ENCODE data around the gene BBC3.

Gene BBC3

DNA sequence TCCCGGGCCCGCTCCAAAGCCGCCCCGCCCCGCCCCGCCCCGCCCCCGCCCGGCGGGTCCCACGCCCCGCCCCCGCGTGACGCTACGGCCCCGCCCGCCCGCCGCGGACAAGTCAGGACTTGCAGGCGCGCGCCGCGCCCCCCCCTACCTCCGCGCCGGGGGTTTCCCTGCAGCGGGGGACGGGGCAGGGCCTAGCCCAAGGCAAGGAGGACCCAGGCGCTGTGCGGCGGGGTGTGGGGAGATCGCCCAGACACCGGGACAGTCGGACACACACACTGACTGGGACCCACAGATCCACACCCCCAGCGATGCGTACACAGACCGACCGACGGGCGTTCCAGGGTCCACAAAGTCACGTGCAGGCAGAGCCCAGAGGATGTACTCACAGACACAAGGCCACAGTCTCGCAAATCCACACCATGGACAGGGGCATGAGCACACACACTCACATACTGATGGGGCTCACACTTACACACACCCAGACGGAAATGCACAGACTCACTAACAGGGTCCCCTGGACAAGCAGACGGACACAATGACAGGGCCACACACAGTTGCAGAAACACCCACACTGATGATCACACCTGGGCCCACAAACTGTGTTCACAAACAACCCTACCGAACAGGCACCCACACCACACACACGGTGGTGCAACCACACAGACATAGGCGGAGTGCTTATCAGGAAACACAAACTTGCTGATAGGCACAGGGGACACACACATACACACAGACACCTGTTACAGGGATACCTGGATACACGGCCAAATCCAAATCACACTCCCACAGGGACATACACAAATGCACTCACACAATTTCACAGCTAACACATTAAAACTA, 436 bp upstream of the BBC3 start:
- DNase-seq (ENCODE audit: low spot score): peak; percentile 81

DNA sequence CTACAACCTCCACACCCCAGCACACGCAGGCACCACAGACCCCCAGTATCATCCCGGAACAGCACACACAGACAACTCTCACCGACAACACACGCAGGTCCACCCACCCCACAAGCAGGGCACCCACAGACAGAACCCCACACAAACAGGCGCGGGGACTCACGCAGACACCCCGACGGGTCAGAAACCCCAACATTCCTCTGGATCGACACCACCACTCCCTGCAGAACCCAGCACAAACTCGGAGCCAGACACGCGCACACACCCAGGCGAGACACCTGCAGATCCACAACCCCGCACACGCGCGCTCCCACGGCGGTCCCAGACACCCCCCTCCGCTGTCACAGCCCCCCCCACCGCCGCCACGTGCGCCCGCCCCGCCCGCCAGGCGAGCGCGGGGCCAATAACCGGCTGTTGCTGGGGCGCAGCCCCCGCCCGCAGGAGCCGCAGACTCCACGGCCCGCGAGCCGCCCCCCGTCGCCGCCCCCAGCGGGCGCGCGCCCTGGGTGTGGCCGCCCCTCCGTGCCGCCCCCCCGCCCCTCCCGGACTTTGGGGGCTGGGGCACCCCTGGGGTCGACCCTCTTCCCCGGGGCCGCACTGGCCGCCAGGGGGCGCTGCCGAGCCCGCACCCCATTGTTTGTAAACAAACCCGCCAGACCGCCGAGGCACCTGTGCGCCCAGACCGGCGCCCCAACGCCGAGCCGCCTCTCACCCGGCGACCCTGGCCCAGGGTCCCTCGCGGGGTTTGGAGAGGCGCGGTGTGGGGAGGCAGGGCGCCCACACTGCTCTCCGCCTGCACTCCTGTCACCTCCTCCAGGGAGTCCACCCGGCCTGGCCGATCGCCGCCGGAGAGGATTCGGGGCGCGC, 712 bp downstream of the BBC3 start:
- DNase-seq (ENCODE audit: low spot score): peak; percentile 41

DNA sequence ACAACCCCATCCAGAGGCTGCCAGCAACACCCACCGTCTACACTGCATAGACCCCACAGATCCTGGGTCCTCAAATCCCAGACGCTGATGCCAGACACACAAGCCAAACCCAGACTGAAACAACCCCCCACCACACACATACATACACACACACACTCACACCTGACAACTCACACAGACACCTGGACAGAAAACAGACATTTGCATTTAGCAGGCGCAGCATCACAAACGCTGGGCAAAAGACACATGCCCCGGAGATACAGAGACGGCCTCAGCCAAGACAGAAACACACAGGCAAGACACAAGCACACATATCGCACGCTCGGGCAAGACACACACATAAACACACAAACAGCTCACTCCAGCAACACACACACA, 1.3 kb downstream of the BBC3 start:
- DNase-seq (ENCODE audit: low spot score): no peak

DNA sequence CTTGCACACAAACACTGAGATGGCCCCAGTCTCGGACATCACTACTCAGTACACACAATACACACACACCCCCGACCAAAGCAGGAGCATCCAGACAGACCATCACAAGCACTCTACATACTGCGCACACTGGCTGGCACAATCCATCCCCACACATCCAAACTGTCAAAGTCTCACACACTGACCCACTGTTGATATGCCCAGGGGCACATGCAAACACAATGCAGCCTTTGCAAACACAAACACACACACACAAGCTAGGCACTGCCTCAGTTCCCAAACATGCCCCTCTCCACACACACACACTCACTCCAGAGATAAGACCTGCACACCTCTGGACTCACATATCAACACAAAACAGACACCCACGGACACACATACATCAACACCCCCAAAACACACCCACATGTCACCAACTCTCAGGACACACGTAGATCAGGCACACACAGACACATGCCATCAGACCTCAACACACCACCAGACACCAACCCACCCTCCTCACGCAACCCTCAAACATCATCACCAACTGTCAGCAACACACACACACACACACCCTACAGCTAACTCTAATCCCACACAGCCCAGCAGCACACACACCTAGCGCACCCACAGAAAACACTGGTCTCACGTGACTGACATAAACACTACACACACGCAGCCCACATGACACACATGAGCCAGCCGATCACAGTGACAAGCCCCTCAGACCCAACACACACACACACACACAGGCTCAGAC, 1.9 kb downstream of the BBC3 start:
- DNase-seq (ENCODE audit: low spot score): peak; percentile 47

DNA sequence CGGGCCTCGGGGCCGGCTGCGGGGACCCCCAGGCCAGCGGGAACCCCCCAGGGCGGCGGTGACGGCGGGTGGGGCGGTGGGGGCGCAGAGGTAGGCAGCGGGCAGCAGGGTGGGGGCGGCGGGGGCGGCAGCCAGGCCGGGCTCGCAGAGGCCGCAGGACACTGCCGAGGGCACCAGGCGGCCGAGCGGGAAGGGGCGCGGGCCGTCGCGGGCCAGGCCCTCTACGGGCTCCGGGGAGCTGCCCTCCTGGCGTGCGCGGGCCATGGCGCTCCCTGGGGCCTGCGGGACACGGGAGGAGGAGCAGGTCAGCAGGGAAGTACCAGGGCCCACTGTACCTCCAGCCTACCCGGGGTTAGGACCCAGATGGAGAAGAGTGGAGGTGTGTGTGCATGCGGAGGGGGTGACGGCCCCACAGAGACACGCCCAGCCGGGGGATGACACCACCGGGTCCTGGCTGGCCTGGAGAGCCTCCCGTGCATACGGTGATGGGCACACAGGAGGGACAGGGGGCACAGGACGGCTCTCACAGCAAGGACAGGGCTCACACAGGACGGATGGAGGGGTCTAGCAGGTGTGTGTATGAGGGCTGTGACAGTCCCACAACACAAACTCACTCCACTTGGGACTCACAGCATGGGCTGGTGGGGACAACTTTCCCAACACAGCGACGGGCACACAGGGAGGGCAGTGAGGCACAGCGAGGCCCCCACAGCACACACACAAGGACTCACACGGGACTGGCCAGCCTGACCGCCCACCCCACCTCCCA, 2.6 kb downstream of the BBC3 start:
- DNase-seq (ENCODE audit: low spot score): no peak

DNA sequence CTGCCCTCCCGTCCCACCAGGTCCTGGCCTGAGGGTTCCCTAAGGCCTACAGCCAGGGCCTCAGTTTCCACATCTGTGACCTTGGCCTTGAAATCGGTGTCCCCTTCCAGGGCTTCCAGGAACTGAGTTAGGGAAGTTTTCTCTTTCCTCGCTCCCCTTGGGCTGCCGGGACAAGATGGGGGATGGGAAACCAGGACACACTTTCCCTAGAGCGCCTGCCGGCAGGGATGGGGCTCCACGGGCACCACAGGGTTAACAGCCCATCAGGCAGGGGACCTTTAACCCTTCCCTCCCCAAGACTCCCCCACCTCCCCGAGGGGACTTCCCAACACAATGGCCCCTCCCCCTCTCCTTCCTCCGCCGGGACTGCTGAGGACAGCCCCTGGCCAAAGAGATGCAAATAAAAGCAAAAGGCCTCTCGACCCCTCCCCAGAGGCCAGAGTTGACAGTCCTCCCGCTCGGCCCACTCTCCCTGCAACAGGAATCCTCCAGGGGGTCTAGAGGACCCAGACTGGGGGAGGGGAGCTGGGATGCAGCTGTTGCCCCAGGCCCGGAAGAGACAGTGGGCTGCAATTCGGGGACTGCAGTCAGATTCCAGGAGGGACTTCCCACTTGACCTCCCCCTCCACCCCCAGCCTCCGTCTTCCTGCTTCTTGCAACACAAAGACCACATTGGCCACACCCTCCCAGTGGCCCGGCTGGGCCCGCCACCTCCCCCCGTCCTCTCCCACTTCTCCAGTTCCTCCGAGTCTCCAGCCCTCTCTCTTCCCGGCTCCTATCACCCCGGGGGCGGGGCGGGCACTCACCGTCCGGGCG, 3.4 kb downstream of the BBC3 start:
- DNase-seq (ENCODE audit: low spot score): peak; percentile 69

DNA sequence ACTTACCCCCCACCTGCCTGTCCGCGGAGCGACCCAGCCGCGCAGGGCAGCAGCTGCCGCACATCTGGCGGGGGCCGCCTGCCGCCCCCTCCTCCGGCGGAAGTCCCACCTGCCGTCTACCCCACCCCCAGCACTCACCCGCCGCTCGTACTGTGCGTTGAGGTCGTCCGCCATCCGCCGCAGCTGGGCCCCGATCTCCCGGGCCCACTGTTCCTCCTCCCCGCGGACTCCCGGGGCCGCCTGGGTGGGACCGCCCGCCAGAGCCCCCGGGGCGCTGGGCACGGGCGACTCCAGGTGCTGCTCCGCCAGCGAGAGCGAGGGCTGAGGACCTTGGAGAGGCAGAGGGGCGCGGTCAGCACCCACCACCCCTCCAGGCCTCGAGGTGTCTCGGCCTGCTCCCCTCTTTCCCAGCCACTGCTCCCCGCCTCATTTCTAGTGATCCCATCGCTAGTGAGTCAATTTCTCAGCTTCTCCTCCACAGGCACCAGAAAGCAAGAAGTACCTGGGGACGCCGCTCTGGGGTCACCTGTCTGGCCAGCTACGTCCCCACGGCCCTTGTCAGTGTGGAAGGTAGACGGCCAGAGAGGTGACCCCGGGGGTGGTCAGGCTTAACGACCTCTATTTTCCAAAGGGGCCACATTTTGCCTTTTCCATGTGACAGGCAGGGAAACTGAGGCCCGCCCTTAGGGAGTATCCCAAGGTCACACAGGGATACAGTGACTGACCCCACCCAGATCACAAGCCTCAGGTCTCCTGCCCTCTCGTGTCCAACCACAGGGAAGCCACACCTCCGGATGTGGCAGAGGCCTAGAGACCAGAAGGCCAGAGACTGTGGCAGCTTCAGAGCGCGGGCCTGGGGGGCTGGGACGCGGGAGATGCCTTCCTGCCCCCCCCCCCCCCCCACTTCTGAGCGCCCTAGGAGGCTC, 4.3 kb downstream of the BBC3 start:
- peak; percentile 59 for DNase-seq (ENCODE audit: low spot score)

DNA sequence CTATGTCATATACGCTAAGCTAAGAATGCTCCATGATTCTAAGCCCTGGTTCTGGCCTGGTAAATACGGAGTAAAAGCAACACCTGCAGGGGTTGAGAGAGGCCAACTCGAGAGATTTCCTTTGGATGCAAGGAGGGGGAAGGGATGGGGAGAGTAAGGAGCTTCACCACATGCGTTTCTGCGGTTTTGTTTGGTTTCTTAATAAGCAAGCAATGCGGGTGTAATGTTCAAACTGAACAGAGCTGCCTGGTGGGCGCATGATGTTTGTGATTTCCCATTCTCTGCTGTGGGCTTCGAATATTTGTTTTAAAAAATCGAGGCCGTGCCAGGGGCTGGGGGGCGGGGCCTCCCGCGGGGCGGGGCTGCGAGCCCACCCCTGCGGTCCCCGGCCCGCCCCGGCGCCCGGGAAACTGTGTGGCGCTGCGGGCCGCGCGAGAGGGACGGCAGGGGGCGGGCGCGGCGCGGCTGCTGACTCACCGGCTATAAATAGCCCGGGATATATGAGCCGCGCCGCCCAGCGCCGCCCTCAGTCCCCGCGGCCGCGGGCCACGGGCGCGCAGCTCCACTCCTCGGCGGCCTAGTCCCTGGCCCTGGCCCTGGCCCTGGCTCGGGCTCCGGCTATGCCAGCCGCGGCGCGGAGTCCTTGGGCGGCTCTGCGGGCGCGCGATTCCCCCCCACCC, 5.1 kb downstream of the BBC3 start:
- peak; percentile 92 for DNase-seq (ENCODE audit: low spot score)

DNA sequence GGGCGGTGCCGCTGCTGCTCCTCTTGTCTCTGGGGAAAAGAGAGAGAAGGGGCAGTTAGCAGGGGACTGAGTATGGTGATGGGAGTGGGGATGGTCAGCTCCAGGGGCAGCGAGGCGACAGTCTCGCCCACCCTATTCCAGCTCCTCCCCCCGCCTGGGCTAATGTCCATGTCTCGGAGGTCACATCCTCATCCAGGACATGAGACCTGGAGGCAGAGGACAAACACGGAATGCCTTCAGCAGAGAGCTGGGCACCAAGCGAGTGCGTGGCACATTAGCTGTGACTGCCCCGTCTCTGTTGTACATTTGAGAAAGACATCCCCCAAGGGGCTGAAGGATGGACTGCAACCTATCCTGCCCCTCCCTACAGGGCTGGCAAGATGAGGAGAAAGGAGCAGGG, 9.1 kb downstream of the BBC3 start:
- no peak for DNase-seq (ENCODE audit: low spot score)

DNA sequence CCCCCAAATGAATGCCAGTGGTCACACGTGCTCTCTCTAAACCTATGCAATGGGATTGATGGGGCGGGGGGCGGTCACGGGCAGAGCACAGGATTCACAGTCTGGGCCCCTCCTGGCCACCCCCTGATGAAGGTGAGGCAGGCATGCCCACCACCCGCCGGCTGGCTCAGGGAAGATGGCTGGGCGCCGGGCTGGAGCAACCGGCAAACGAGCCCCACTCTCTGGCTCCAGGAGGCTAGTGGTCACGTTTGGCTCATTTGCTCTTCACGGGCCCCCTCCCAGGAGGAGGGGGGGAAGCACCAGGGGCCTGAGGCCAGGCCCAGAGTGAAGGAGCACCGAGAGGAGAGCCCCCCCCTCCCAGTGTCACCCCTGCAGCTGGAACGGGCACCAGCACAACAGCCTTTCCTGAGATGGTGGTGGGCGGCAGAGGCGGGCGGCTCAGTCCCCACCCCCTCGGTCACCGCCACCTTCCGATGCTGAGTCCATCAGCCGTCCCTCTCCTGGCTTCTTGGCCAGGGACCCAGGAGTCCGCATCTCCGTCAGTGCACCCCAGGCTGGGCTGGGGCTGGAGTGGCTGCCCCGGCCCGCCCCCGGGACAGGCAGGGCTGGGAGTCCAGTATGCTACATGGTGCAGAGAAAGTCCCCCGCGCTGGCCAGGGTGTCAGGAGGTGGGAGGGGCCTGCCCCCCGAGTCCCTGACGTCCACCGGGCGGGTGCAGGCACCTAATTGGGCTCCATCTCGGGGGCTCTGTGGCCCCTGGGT, 9.7 kb downstream of the BBC3 start:
- no peak for DNase-seq (ENCODE audit: low spot score)

DNA sequence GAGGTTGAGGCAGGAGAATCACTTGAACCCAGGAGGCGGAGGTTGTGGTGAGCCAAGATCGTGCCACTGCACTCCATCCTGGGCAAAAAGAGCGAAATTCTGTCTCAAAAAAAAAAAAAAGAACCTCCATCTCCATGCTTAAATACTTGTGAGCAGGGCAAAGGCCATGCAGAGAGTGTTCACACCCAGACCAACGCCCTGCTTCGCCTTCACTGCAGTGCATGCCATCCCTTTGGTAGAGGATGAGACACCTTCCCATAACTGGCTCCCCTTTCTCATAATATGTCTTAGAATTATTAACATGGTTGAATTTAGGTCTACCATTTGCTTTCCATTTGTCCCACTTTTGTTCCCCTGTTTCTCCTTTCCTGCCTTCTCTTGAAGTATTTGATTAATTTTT, 15.4 kb downstream of the BBC3 start:
- DNase-seq (ENCODE audit: low spot score): no peak

DNA sequence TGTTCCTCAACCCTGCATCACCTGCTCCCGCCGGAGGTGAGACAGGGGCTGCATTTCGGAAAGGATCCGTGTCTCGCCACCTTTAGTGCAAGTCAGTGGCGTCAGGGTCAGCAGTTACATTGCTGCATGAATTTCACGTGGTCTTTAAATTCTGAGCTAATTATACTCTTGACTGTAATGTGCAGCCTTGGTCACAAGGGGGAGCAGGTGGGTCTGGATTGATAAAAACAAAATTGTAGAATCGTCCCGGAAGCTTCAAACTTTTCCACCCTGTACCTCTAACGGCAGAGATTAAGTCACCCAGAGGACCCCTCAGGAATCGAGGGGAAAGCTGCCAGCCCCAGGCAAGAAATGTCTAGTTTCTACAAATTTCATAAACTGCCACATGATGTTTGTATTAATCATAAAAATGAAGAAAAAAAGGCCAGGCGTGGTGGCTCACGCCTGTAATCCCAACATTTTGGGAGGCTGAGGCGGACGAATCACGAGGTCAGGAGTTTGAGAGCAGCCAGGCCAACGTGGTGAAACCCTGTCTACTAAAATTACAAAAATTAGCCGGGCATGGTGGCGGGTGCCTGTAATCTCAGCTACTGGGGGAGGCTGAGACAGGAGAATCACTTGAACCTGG, 20.2 kb downstream of the BBC3 start:
- DNase-seq (ENCODE audit: low spot score): peak; percentile 73

DNA sequence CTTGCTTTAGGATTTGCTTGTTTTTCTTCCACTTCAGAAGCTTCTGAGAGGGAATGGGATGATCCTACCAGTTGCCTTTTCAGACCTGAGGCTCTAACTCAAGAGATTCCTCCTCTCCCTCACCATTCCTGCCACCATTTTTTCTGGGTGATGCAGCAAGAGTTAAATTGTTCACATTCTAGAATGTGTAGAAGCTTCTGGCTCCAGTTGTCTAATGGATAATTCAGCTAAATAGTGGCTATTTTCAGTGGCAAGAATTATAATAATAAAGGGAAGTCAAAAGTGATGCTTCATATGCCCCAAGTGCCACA, 20.9 kb downstream of the BBC3 start:
- no peak for DNase-seq (ENCODE audit: low spot score)

DNA sequence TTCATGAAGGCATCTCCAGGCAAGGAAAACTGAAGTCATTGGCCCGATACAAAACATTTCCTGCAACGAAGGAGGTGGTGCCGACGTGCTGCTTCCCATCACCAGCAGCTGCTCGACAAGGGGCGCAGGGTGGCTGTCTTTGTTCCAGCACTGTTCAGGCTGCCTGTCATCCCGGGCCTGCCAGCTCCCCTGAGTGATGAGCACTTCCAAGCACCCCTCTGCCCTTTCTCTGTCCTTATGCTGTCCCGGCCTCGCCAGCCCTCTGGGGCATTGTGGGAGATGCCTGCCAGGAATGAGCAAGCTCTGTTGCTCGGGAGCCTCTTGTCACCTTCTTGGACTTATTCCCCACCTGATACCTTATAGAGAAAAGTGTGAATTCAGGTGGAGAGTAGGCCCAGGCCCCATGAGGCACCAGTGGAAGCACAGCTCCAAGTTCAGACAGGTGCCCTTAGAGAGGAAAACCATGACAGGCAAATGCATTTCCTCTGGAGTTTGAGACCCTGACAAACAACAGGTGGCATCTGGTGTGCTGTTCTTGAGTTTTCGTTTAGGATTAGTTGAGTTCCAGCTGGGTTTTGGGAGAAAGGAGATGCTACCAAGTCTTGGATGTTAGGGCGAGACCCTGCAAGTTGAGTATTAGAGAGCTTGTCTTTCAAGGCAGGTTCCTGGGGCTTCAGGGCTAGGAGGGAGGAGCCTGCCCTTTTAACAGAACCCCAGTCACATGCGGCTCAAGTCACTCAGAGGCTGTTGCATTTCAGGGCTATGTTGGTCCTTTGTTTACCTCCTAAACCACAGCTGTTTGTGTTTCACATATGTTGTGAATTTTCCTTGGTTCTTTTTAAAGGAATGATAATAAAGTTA, 21.4 kb downstream of the BBC3 start:
- DNase-seq (ENCODE audit: low spot score): no peak

DNA sequence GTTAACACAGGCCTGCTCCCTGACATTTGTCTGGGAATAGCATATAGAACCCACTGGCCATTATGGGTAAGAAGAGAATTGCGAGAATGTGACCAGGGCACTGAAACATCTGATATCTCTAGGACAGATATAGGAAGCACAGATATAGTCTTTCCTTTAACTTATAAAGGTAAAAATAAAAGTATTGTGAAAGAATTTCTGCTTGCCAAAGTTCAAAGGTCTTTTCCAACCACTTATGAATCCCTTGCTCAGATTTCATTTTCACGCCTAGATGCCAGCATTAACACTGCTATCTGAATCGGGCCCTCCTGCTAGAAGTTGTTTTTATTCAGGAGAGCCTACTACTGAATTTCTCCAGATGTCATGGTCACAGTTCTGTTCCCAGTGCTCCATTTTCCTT, 27.7 kb downstream of the BBC3 start:
- DNase-seq (ENCODE audit: low spot score): no peak

DNA sequence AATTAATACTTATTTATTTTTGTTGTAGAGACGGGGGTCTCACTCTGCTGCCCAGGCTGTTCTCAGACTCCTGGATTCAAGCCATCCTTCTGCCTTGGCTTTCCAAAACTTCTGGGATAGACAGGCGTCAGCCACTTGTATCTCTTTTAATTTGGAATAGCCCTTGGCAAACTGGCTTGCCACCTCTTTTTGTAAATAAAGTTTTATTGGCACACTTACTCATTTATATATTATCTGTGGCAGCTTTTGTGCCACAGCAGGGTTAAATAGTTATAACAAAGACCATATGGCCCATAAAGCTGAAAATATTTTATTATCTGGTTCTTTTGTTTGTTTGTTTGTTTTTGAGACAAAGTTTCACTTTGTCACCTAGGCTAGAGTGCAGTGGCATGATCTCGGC, 30.5 kb downstream of the BBC3 start:
- DNase-seq (ENCODE audit: low spot score): no peak

DNA sequence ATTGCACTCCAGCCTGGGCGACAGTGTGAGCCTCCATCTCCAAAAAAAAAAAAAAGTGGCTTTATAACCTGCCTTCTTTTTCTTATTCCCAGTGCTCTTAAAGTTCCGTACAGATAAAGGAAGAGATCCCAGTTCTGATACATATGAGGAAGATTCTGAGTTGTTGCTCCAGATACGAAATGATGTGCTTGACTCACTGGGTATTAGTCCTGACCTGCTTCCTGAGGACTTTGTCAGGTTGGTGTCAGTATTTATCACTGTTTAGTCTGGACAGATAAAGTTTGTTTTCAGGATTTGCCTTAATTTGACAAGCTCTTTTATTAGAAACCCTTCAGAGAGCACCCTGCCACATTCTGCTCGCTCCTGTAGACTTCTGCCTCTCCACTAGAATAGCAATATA, 33.9 kb downstream of the BBC3 start:
- no peak for DNase-seq (ENCODE audit: low spot score)
